ENCODE data around the gene HSD11B2.

The HSD11B2 gene

DNA sequence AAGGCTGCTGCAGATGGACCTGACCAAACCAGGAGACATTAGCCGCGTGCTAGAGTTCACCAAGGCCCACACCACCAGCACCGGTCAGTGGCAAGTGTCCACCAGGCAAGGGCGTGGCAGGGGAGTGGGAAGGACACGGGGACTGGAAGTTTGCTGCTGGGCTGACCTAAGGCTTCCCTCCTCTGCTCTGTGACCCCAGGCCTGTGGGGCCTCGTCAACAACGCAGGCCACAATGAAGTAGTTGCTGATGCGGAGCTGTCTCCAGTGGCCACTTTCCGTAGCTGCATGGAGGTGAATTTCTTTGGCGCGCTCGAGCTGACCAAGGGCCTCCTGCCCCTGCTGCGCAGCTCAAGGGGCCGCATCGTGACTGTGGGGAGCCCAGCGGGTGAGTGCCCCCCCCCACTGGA, 4.8 kb downstream of the HSD11B2 start:
- no peak for DNase-seq

DNA sequence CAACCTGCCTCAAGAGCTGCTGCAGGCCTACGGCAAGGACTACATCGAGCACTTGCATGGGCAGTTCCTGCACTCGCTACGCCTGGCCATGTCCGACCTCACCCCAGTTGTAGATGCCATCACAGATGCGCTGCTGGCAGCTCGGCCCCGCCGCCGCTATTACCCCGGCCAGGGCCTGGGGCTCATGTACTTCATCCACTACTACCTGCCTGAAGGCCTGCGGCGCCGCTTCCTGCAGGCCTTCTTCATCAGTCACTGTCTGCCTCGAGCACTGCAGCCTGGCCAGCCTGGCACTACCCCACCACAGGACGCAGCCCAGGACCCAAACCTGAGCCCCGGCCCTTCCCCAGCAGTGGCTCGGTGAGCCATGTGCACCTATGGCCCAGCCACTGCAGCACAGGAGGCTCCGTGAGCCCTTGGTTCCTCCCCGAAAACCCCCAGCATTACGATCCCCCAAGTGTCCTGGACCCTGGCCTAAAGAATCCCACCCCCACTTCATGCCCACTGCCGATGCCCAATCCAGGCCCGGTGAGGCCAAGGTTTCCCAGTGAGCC, 5.8 kb downstream of the HSD11B2 start:
- no peak for DNase-seq

DNA sequence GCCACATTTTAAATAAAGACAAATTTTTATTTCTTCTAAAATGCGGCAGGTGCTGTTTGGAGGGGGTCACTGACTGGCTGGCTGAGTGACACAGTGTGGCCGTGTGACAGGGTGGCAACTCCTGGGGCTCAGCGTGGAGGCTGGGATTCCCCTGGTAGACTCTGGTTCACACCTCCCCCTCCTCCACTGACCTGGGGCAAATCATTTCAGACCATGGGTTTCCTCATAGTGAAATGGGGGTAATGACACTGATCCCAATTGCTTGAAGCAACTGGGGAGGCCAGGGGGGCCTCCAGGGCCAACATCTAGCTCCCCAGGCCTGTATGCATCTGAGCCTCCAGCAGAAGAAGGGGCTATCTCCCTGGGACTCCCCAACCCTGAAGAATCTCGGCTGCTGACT, 6.6 kb downstream of the HSD11B2 start:
- no peak for DNase-seq

DNA sequence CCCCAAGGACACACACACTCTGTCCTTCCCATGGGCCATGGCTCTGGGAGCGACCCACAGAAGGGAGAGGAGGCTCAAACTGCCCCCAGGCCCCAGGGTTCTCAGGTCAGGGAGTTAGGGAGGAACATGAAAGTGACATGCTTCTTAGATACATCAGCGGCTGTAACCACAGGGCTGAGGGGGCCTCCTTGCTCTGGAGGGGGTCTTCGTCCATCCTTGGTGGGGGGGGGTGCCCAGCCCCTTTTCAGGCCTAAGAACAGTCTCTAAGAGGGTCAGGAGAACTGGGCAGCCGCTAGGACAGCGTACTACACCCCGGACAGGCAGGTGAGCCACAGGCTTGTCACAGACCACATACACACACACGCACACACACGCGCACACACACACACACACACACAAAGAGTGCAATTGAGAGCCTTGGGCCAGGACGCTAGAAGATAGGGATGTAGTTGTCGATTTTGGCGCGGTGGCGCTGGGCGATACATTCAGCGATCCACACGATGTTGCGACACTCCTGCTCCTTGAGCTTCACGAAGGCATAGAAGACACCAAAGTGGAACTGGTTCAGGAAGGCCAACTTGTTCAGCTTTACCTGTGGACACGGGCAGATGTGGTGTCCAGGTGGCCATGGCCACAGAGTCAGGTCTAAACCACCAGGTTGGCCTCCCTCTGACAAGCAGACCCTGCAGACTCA, 7.3 kb downstream of the HSD11B2 start:
- DNase-seq = no peak

DNA sequence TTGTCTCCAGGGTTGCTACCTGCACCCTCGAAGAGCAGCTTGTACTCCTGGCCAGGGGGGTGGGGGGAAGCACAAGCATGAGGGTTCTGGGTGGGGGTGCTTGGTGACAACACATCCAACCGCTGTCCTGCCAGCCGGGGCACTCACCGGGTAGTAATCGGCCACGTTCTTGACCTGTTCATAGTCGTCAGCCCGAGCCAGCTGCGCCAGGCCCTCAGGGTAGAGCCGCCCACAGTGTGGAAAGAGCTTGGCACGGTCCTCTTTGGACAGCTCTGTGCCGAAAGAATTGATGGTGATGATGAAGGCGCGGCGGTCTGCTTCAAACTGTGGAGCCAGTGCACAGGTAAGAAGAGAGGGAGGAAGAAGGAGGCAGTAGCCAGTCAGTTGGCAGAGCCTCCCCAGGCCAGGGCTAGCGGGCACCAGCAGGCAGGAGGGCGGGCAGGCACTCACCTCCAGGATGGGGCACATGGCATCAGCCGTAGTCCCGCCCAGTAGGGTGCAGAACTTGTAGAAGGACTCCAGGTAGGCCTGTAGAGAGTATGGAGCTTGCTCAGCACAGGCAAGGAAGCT, 8.0 kb downstream of the HSD11B2 start:
- DNase-seq = no peak

DNA sequence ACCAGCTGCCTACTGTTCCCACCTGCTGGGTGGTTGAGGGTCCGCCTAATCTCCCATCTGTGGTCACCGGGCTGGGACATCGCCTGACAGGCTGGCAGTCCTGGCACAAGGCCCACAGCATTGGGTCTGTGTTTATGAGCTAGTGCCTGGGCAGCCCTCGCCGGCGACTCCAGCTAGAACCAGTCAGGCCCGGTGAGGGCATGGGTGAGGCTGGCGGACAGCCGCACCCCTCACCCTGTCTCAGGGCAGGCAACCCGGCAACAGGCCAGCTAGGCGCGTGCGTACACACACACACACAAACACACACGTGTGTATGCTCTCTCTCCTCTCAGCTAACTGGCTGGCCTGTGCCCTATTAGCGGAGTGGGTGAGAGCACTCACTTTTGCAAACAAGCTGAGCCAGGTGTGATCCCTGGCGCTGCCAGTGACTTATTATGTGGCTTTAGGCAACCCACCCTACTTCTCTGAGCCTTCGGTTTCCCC, 10.4 kb downstream of the HSD11B2 start:
- no peak for DNase-seq

DNA sequence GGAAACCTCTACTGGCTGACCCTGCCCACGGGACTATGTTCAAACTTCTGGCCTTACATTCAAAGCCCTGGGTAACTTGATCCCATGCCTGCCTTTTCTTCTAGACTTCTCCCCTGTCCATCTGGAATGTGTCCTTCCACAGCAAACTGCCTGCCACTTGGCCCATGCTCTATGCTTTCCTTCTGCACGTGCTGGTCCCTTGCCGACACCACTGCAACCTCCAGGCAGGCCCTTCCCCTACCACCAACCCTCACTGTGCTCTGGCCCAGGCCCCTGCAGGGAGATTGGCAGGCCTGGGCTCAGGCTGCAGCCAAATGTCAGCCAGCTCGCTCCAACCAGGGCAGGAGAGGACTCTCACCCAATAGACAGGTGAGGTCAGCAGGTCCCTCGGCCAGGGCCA, 11.0 kb downstream of the HSD11B2 start:
- DNase-seq = no peak

DNA sequence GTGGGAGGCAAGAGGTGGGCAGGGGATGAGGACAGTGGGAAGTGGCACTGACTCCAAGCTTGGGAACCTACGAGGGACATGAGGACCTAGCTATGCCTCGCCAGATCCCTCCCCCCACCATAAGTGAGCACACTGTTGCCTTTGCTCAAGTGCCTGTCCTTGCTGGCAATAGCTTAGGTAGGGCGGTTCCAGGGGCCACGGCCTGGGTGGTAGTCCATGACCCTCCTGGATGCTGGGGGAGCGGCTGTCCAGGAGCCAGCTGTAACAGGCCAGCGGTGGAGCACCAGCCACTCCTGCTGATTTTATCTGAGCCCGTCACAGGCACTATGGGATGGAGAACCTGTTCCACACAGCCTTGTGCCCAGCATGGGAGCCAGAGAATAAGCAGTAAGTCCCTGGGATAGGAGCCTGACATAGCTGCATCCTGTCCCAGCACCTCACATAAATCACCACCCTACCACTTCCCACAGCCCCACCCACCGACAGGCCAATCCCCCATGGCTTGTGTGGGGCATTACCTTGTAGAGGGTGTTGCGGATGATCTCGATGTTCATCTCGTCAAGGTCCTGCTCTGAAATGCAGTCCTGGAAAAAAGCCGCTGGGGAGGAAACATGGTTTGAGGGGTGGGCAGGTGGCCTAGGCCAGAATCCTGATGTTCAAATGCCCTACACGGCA, 11.8 kb downstream of the HSD11B2 start:
- no peak for DNase-seq

DNA sequence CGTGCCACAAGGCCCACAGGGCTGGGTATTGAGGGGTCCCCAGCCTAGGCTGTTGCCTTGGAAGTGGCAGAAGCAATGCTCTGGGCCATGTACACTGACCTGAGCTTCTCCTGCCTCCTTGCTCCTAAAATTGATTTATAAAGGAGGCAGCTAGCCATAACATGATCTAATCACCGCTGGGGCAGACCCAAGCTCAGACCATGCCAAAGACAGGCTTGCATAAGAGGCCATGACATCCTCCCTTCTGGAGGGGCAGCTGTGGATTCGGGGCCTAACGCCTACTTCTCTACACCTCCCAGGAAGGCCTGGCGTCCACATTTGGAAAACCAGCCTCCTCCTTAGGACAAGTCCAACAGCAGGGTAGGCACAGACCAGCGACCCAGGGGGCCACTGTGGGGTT, 12.3 kb downstream of the HSD11B2 start:
- DNase-seq = no peak

DNA sequence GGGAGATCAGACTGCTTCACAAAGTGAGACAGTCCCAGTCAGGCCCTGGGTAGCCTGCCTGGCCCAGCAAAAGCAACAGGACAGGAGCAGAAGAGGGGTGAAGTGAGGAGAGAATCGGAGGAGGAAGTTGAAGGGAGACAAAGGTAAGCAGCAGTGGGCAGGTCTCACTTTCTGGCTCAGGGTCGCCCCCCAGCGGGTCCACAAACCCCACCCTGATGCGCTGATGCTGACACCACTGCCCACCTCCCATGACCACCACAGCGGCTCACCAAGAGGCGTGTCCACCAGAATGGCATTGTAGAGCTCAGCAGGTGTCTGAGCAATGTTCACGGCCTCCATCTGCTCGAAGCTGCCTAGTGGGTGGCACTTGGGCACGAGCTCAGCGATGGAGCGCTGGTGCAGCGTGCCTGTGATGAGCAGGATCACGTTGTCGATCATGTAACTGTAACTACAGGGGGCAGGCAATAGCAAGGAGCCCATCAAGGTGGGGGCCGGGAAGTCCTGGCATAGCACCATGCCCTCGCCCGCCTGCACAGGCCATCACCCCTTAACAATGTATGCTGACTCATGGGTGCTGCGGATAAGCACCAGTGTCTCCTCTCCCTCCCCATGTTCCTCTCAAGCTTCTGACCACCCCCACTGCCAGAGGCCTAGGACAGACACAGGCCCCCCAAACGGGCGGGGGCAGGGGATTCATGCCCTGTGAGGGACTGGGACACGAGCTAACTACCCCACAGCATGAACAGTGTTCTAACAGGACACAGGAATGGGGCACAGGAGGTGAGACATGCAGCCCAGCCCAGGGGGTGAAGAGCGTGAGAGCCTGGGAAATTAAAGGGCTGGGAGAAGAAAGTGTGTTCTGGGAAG, 13.6 kb downstream of the HSD11B2 start:
- no peak for DNase-seq

DNA sequence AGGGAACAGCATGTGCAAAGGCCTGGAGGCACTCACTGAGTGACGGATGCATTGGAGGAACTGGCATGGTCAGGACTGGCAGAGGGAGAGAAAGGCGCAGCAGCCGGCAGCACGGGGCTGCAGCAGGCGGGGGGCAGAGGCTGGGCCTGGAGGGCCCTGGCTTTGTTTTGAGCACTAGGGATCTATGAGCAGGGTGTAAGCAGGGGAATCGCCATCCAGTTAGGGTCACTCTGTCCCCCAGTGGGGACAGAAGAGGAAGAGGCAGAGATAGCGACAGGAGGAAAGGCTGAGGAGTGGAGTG, 14.2 kb downstream of the HSD11B2 start:
- no peak for DNase-seq

DNA sequence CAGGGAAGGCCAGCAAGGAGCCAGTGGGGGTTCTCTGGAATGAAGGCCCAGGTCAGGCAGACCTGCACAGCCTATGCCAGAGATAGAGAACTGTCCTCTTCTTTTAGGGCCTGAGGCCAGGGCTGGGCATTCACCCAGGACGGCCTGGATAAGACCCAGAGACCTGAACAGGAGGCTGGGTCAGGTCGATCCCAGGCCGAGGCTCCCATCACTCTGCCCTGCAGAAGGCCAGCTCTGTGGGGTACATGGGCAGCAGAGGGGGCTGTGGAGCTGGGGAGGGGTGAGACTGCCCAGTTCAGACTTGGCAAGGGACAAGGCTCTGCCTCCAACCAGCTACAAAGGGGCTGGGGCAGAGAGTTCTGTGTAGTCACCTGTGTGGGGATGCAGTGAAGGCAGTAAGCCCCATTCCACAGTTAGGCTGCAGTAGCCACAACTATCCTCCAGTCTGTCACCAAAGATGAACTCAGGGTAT, 14.6 kb downstream of the HSD11B2 start:
- no peak for DNase-seq

DNA sequence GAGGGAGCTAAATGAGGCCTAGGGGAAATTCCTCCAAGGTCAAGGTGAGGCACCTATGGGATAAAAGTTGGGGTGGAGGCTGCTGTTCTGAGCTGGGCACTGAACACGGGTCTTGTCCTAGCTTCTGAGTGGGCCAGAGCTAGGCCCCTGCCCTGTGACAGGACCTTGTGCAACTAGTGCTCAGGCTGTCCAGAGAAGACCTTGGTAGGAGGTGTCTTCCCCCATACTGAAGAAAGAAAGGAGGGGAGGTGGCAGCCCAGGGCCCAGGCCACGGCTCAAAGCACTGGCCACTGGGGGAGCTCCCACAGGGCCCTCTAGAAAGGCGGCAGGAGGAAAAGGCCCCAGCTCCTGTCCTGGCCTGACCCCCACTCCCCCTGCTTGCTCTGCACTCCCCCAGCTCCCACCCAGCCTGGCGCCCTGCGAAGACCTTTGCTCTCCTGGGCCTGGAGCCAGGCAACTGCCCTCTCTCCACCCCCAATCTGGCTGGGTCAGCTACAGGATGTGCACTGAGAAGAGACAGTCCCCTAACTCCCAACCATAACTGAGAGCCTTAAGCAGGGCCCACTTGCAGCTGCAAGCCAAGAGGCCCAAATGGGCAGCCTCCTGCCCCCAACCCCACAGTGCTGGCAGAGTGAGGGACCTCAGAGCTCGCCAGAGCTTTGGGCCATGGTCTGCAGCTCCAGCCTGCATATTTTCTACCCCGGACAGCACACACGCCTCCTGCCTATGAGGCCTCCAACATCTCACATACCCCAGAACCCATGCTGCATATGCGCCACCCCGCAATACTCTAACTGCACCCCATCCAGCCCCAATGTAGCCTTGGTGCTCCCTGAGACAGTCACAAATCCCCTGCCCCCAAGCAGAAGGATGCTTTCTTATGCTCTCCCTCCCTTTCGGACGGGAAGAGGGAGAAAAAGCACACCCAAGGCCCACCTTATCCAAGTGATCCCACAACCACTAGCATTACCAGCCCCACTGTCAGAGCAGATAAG, 15.3 kb downstream of the HSD11B2 start:
- no peak for DNase-seq

DNA sequence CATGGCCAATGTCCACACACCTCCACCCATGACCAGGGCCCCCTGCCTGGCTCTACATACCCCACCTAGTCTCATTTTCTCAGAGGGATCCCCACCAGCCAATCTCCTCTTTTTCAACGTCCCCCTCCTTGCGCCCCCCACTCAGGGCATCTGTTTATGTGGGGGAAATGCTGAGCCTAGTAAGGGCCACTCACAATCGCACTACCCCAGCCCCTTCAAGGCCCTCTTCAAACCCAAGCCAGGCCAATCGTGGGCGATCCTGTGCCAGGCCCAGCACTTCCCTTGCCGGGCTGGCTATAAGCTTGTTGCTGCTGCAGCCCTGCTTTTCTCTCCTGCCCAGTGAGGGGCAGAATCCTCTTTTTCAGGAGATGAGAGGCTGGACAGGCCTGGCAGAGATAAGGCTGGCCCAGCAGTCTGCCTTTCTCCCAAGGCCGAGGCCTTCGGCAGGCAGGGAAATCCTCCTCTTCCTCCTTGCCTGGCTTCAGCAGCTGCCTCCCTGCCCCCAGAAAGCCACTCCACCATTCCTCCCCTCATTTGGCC, 16.1 kb downstream of the HSD11B2 start:
- DNase-seq = no peak

DNA sequence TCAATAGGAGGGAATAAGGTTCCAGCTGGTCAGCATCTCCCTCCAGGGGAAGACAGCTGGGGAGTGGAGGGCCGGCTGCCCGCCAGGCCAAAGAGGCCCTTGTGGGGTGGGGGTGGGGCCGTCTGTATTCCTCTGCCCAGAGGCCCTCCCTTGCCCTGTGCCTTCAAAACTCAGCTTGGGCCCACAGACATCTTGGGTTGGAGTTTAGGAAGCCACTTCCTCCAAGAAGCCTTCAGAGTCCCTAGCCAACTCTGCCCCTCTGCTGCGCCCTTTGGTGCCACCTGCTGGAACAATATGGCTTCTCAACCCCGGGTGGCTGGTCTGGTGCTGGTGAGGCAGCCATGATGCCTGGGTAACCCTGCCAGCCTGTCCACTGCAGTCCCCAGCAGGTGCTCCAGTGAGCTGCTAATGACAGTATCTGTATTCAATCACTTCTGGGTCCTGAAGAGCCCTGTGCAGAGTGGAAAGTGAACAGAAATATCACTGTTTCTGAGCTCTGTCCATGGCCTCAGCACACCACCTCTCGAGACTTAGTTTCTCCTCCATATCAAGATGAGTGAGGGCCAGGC, 16.7 kb downstream of the HSD11B2 start:
- peak; percentile 87 for DNase-seq

DNA sequence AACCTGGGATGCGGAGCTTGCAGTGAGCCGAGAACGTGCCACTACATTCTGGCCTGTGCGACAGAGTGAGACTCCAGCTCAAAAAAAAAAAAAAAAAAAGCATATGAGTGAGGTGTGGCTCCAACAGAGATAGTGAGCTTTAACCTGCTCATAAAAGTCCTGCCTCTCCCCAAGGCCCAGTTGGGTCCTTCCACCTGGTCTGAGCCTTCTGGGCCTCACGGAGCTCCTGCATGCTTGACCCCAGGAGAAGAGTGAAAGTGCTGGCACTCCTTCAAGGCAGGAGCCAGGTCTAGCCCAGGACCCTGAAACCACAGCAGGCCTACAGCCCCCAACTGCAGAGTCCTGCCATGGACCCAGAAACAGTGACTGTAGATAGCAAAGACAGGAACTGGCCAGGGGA, 17.7 kb downstream of the HSD11B2 start:
- DNase-seq = no peak

DNA sequence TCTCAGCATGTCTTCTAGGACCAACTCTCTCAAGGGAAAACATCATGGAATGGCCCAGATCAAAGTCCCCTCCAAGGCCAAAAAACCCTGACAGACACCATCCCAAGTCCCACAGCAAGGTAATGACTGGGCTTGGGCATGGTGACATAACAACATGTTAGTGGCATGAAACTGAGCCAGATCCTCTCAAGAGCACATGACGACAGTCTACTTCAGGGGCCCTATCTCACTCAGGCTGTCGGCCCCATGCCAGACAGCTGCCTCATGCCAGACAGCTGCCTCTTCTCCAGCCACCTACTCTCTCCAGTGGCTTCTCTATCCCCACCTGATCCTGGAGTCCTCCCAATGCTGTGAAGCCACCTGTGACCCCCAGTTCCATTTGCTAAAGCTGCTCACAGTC, 18.4 kb downstream of the HSD11B2 start:
- DNase-seq = no peak

DNA sequence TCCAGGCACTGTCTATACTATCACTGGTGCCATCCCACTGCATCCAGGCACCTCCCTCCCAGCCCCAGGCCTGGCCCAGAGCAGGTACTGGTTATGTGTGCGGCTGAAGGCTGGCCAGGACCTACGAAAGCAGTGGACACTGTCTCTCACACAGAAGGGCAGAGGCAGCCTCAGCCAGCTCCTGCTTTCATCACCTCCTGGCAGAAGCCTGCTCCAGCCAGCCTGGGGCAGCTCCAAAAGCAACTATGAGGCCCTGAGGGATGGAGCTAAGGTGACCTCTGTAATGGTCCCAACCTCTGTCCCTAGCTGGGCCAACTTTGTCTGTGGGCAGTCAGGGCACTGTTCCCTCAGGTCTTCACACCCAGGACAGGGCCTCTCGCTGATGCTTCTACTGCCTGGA, 18.8 kb downstream of the HSD11B2 start:
- no peak for DNase-seq

DNA sequence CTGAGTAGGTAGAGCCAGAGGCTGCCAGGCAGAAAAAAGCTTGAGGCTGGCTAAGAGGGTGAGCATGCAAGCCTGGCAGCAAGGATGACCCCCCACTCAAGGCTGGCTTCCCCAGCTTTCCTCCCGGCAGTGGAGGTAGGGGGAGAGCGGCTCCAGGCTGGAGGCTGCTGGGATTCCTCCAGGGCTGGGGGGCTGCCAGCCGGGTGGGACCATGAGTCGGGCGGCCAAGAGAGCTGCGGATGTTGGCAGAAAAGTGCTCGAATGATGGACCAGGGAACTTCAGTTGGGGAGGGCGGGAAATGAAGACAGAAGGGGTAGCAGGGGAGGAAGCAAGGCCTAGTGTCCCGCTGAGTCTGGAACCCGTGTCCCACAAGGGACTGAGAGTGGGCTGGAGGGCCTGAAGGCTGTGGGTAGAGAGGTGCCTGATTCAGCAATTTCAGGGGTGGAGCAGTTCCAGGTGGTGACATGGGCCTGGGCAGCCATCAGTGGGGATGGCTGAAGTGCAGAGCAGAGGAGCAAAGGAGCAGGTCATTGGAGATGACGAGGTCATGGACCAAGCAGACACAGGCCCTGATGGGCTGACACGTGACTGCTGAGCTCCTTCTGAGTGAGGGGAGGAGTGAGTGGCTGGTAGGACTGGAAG, 20.3 kb downstream of the HSD11B2 start:
- no peak for DNase-seq

DNA sequence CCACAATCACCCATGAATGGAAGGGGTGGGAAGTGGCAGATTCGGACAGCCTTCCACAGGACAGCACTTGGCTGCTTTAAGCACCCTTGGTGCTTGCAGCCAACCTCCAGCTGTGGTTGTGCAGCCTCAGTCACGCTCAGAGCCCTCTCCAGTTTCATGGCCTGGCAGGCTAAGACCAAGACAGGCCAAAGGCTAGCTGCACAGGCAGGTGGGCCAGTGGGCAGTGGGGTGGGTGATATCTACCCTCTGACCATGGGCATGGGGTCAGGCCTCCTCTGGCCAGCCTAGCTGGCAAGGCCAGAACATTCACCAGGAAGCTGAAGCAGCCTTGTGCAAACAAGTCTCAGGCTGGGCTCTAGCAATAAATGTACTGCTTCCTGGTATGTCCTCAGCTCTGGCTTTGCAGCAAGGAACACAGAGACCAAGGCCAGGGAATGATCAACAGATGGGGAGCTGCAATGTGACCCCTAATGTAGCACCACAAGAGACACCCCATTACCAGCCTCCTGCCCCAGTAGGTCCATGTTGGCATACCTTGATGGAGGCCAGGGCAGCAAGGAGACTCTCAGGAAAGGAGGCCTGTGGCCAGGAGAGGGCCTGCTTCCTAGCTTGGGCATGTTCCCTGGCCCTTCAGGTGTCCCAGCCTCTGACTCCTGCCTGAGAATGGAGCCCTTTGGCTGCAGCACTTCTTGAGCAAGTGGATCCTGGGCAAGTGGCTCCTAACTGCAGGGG, 20.9 kb downstream of the HSD11B2 start:
- DNase-seq = no peak

Measured in activated T-cell treated with anti-CD3 and anti-CD28 coated beads, Interleukin-2, amount 50 U/mL, for 48 hours (primary cell).